ENCODE measurements around the gene HTRA3. TPM values are rescaled to one million over a fixed set of nuclear protein-coding genes. Genes with fewer than 3 reads are reported as not detected.

HTRA3 gene
- total RNA-seq, 2 donors from 2014 or later = 33.8 to 124 TPM

GRCh38 chr4:8341691-8342090 lies 72.1 kb downstream of the HTRA3 start:
- H3K27me3 ChIP-seq = no peaks in the 10 kb centered on the region
- no peak for TF ChIP-seq CTCF (IDR thresholded peaks at IDR 0.05)
- peaks cover 0 to 44% of the 10 kb centered on the region in 2 donors for H3K4me1 ChIP-seq
- peak overlapping the region; percentile 70 to 82 for H3K27ac ChIP-seq
- no peak overlapping the region for H3K4me3 ChIP-seq
- no peaks in the 10 kb centered on the region for H3K36me3 ChIP-seq
- no peak for DNase-seq (ENCODE audit: low spot score)
- H3K9me3 ChIP-seq = peaks cover 0 to 3% of the 10 kb centered on the region in 2 donors

- H3K4me3 ChIP-seq = no peak overlapping the region
- no peak for DNase-seq (ENCODE audit: low spot score)
- no peaks in the 10 kb centered on the region for H3K27me3 ChIP-seq
- H3K27ac ChIP-seq = no peak overlapping the region
- peaks cover 0 to 48% of the 10 kb centered on the region in 2 donors for H3K4me1 ChIP-seq
- no peak for TF ChIP-seq CTCF (IDR thresholded peaks at IDR 0.05)
- H3K36me3 ChIP-seq = no peaks in the 10 kb centered on the region
- H3K9me3 ChIP-seq = no peaks in the 10 kb centered on the region
Measured at GRCh38 chr4:8342651-8343261, 73.2 kb downstream of the HTRA3 start.

- Histone ChIP-seq H3K27ac (no peak overlapping the region), H3K4me1 (peaks cover 0 to 48% of the 10 kb centered on the region in 2 donors), H3K36me3 (no peaks in the 10 kb centered on the region), H3K4me3 (no peak overlapping the region), H3K9me3 (no peaks in the 10 kb centered on the region), H3K27me3 (no peaks in the 10 kb centered on the region)
- DNase-seq (ENCODE audit: low spot score) = peak; percentile 59
- TF ChIP-seq CTCF (IDR thresholded peaks at IDR 0.05) = no peak
Measured at GRCh38 chr4:8343262-8343966, 73.9 kb downstream of the HTRA3 start.

GRCh38 chr4:8343967-8344331 lies 74.4 kb downstream of the HTRA3 start:
- no peaks in the 10 kb centered on the region for H3K27me3 ChIP-seq
- peak; percentile 50 for DNase-seq (ENCODE audit: low spot score)

GRCh38 chr4:8344377-8344776 lies 74.8 kb downstream of the HTRA3 start:
- H3K4me1 ChIP-seq = peaks cover 0 to 48% of the 10 kb centered on the region in 2 donors
- H3K27ac ChIP-seq = no peak overlapping the region
- no peak for TF ChIP-seq CTCF (IDR thresholded peaks at IDR 0.05)
- H3K4me3 ChIP-seq = no peak overlapping the region
- no peaks in the 10 kb centered on the region for H3K36me3 ChIP-seq
- no peaks in the 10 kb centered on the region for H3K9me3 ChIP-seq
- no peaks in the 10 kb centered on the region for H3K27me3 ChIP-seq
- no peak for DNase-seq (ENCODE audit: low spot score)

More at GRCh38 chr4:8343967-8344331, 74.4 kb downstream of the HTRA3 start:
- Histone ChIP-seq H3K4me1 (peaks cover 0 to 48% of the 10 kb centered on the region in 2 donors), H3K27ac (no peak overlapping the region), H3K36me3 (no peaks in the 10 kb centered on the region), H3K9me3 (no peaks in the 10 kb centered on the region), H3K4me3 (no peak overlapping the region)
- no peak for TF ChIP-seq CTCF (IDR thresholded peaks at IDR 0.05)
